Common myeloid progenitor, CD34-positive (primary cell): Measurements from ENCODE around the gene TBC1D1.

Experiments
- CTCF ChIA-PET: fragments of 350-600 bp; sonication (Branson Sonifier 250); formaldehyde crosslinking; loops from one replicate; lab custom pipeline; 2021; ENCODE audit warnings: antibody characterized with exemption; lab: Charles Lee
- POLR2A ChIA-PET: fragments of 350-600 bp; sonication (Branson Sonifier 250); formaldehyde crosslinking; loops from one replicate; lab custom pipeline; 2021; ENCODE audit warnings: antibody characterized with exemption; lab: Charles Lee
- DNase-seq, 3 donors: peaks; one replicate each; pipeline versions ENCODE4 v3.0.0 to v3.0.0-alpha.2; 2013
- H3K27ac ChIP-seq, 2 experiments: 1 replicate in 1 of 2; 2 replicates in 1 of 2; pipeline ENCODE4 v1.7.0; 2013; ENCODE audit warnings: inconsistent platforms in 2 of 2, low read length in 2 of 2, mild to moderate bottlenecking in 2 of 2, low read depth in 1 of 2, moderate library complexity in 1 of 2; ENCODE audit not compliant: severe bottlenecking in 2 of 2, insufficient read depth in 1 of 2, poor library complexity in 1 of 2
- H3K27me3 ChIP-seq, 5 experiments: replicated peaks in 2 of 5; 1 replicate in 3 of 5; 2 replicates in 2 of 5; pipeline versions ENCODE4 v1.6.1 to v1.7.0; 2013; ENCODE audit warnings: low read length in 4 of 5, mild to moderate bottlenecking in 2 of 5, moderate library complexity in 2 of 5, inconsistent platforms in 1 of 5; ENCODE audit not compliant: insufficient read depth in 5 of 5, control insufficient read depth in 4 of 5
- H3K36me3 ChIP-seq, 4 experiments: 1 replicate in 2 of 4; 2 replicates in 2 of 4; pipeline versions ENCODE4 v1.6.1 to v1.7.0; 2013; ENCODE audit warnings: low read length in 3 of 4, control low read depth in 1 of 4, mild to moderate bottlenecking in 1 of 4; ENCODE audit not compliant: control insufficient read depth in 4 of 4, insufficient read depth in 4 of 4
- H3K4me1 ChIP-seq, 4 experiments: 1 replicate in 3 of 4; 2 replicates in 1 of 4; pipeline versions ENCODE4 v1.6.1 to v1.7.1; 2013; ENCODE audit warnings: low read length in 3 of 4, mild to moderate bottlenecking in 3 of 4, control low read depth in 1 of 4, inconsistent platforms in 1 of 4, moderate library complexity in 1 of 4; ENCODE audit not compliant: control insufficient read depth in 4 of 4, insufficient read depth in 4 of 4; ENCODE audit errors: control extremely low read depth in 1 of 4
- H3K4me3 ChIP-seq, 7 experiments: 1 replicate in 4 of 7; 2 replicates in 3 of 7; pipeline versions ENCODE4 v1.5.1 to v1.7.0; 2013; ENCODE audit warnings: mild to moderate bottlenecking in 7 of 7, low read length in 6 of 7, moderate library complexity in 6 of 7, inconsistent platforms in 2 of 7, low read depth in 2 of 7, control low read depth in 1 of 7; ENCODE audit not compliant: insufficient read depth in 4 of 7, control insufficient read depth in 1 of 7; ENCODE audit errors: extremely low read depth in 1 of 7
- H3K9me3 ChIP-seq, 5 experiments: 1 replicate in 4 of 5; 2 replicates in 1 of 5; pipeline versions ENCODE4 v1.6.1 to v1.7.1; 2013; ENCODE audit warnings: low read length in 4 of 5, mild to moderate bottlenecking in 2 of 5, inconsistent platforms in 1 of 5, low read depth in 1 of 5, moderate library complexity in 1 of 5; ENCODE audit not compliant: control insufficient read depth in 4 of 5, insufficient read depth in 2 of 5; ENCODE audit errors: control extremely low read depth in 1 of 5
- WGBS: methylation state at CpG from one replicate; pipeline ENCODE4 v1.1.5; 2013; ENCODE audit not compliant: insufficient coverage; 5-methylcytosine and 5-hydroxymethylcytosine counted together

The TBC1D1 gene

GRCh38 chr4:37994569-37994968, 103.7 kb downstream of the TBC1D1 start:
- DNase-seq, result peak in 2 of 3 donors; percentile 20 to 58
- Histone ChIP-seq H3K9me3 (no peaks in the 10 kb centered on the region), H3K27ac (no peak overlapping the region), H3K4me3 (no peak overlapping the region), H3K4me1 (peaks cover 15 to 32% (median 26%) of the 10 kb centered on the region in 4 experiments), H3K36me3 (peaks cover 0 to 4% (median 0%) of the 10 kb centered on the region in 4 experiments), H3K27me3 (no peaks in the 10 kb centered on the region)
- 20% methylated on average over 1 of the region's 3 CpGs for WGBS
- POLR2A ChIA-PET, result no interaction called here
- CTCF ChIA-PET, result interaction anchor here (1.3 to 1.8 kb wide), 2 partner anchors 13 to 26 kb away, joined by 3 read pairs; no protein-coding TSS in a partner anchor

- no peak overlapping the region for H3K27ac ChIP-seq
- H3K4me3 ChIP-seq, result no peak overlapping the region
- H3K36me3 ChIP-seq, result peaks cover 0 to 4% (median 0%) of the 10 kb centered on the region in 4 experiments
- H3K27me3 ChIP-seq, result no peaks in the 10 kb centered on the region
- no peak for DNase-seq
- H3K9me3 ChIP-seq, result no peaks in the 10 kb centered on the region
- H3K4me1 ChIP-seq, result peaks cover 8 to 25% (median 19%) of the 10 kb centered on the region in 4 experiments
- ChIA-PET CTCF (interaction anchor here (1.8 kb wide), 1 partner anchor 25 kb away, joined by 3 read pairs; no protein-coding TSS in a partner anchor), POLR2A (no interaction called here)
- 100% methylated on average over 3 of the region's 5 CpGs for WGBS
Measured at GRCh38 chr4:37995299-37995821, 104.5 kb downstream of the TBC1D1 start.

GRCh38 chr4:37995981-37996775, 105.3 kb downstream of the TBC1D1 start:
- ChIA-PET CTCF (interaction anchor here (1.8 kb wide), 1 partner anchor 18 kb away, joined by 4 read pairs; no protein-coding TSS in a partner anchor), POLR2A (no interaction called here)
- Histone ChIP-seq H3K27ac (no peak overlapping the region), H3K36me3 (peaks cover 0 to 6% (median 0%) of the 10 kb centered on the region in 4 experiments), H3K4me3 (no peak overlapping the region), H3K9me3 (no peaks in the 10 kb centered on the region), H3K4me1 (peaks cover under 1 to 18% (median 11%) of the 10 kb centered on the region in 4 experiments), H3K27me3 (no peaks in the 10 kb centered on the region)
- WGBS, result 100% methylated on average over 1 of the region's 7 CpGs
- DNase-seq, result no peak

GRCh38 chr4:37998226-37998625, 107.3 kb downstream of the TBC1D1 start:
- Histone ChIP-seq H3K4me1 (peaks cover 0 to 12% (median 8%) of the 10 kb centered on the region in 4 experiments), H3K36me3 (peaks cover 0 to 10% (median 0%) of the 10 kb centered on the region in 4 experiments), H3K9me3 (no peaks in the 10 kb centered on the region), H3K27me3 (no peaks in the 10 kb centered on the region), H3K4me3 (no peak overlapping the region), H3K27ac (no peak overlapping the region)
- 97% methylated on average over 9 of the region's 9 CpGs for WGBS
- CTCF ChIA-PET, result interaction anchor here (1.4 to 1.8 kb wide), 2 partner anchors 9 to 20 kb away, joined by 3 to 4 read pairs; no protein-coding TSS in a partner anchor
- no peak for DNase-seq
- POLR2A ChIA-PET, result no interaction called here

- WGBS, result 94% methylated on average over 9 of the region's 12 CpGs
Measured at GRCh38 chr4:37999000-37999716, 108.3 kb downstream of the TBC1D1 start.

GRCh38 chr4:37999965-38000364, 109.1 kb downstream of the TBC1D1 start:
- Histone ChIP-seq H3K27ac (no peak overlapping the region), H3K27me3 (no peaks in the 10 kb centered on the region), H3K36me3 (peaks cover 0 to 10% (median 0%) of the 10 kb centered on the region in 4 experiments), H3K4me3 (no peak overlapping the region), H3K4me1 (peaks cover 0 to 5% (median 3%) of the 10 kb centered on the region in 4 experiments), H3K9me3 (no peaks in the 10 kb centered on the region)
- no peak for DNase-seq
- CTCF ChIA-PET, result no interaction called here
- WGBS, result no CpG with 5 or more reads among the region's 3 CpGs
- POLR2A ChIA-PET, result no interaction called here

More at GRCh38 chr4:37999000-37999716, 108.3 kb downstream of the TBC1D1 start:
- Histone ChIP-seq H3K9me3 (no peaks in the 10 kb centered on the region), H3K4me3 (no peak overlapping the region), H3K36me3 (peaks cover 0 to 10% (median 0%) of the 10 kb centered on the region in 4 experiments), H3K4me1 (peaks cover 0 to 12% (median 6%) of the 10 kb centered on the region in 4 experiments), H3K27me3 (no peaks in the 10 kb centered on the region), H3K27ac (no peak overlapping the region)
- DNase-seq, result no peak
- ChIA-PET CTCF (no interaction called here), POLR2A (no interaction called here)
